Thoracic aorta (tissue), 2 donors: ENCODE data around the gene ZNF611. TPM values are rescaled to one million over a fixed set of nuclear protein-coding genes. Genes with fewer than 3 reads are reported as not detected.

Experiments used
- ATAC-seq: fragments of 150-250 bp; one replicate; pipeline ENCODE4 v1.8.0; 2017; ENCODE audit warnings: low read depth; ENCODE audit not compliant: insufficient number of reproducible peaks, low FRiP score
- DNase-seq: peaks from one replicate; pipeline ENCODE4 v3.0.0-alpha.2; 2020; ENCODE audit warnings: low spot score
- H3K27ac ChIP-seq, 2 donors: fragments of 200-600 bp; sonication (generic); 1 replicate in 1 of 2; 2 replicates in 1 of 2; pipeline ENCODE4 v1.5.1; 2016; ENCODE audit warnings: mild to moderate bottlenecking in 2 of 2, moderate library complexity in 2 of 2
- H3K27me3 ChIP-seq: fragments of 200-600 bp; sonication (generic); replicated peaks from 2 replicates; pipeline ENCODE4 v1.6.0; 2016; ENCODE audit warnings: mild to moderate bottlenecking; ENCODE audit not compliant: insufficient read depth
- H3K36me3 ChIP-seq: fragments of 200-600 bp; sonication (generic); one replicate; pipeline ENCODE4 v1.5.1; 2016
- H3K4me1 ChIP-seq, 2 donors: fragments of 200-600 bp; sonication (generic); 1 replicate in 1 of 2; 2 replicates in 1 of 2; pipeline versions ENCODE4 v1.5.1 to v1.6.0; 2016; ENCODE audit warnings: low read depth in 2 of 2, mild to moderate bottlenecking in 1 of 2; ENCODE audit not compliant: control insufficient read depth in 1 of 2
- H3K4me3 ChIP-seq: fragments of 200-600 bp; sonication (generic); 2 replicates; pipeline ENCODE4 v1.5.1; 2016; ENCODE audit warnings: mild to moderate bottlenecking
- H3K9me3 ChIP-seq: fragments of 200-600 bp; sonication (generic); 2 replicates; pipeline ENCODE4 v1.5.1; 2016
- CTCF ChIP-seq: fragments of 200-600 bp; sonication (generic); IDR thresholded peaks from one replicate; pipeline ENCODE4 v1.5.1; 2019; ENCODE audit warnings: antibody characterized with exemption
- total RNA-seq, 2 donors: library from RNA; depleted of rRNA; stranded (reverse); fragments of >200 nt; gene quantifications; one replicate each; pipeline versions ENCODE4 v1.1.0 to v1.2.3, GENCODE V29; 2016

The ZNF611 gene
- total RNA-seq, 2 donors from 2014 or later: 26.3 to 30.0 TPM

- TF ChIP-seq CTCF: no peak
- Histone ChIP-seq H3K9me3 (no peaks in the 10 kb centered on the region), H3K36me3 (peaks cover 35% of the 10 kb centered on the region), H3K4me3 (no peak overlapping the region), H3K4me1 (peaks cover 6 to 17% of the 10 kb centered on the region in 2 donors), H3K27me3 (no peaks in the 10 kb centered on the region), H3K27ac (no peak overlapping the region)
- DNase-seq (no peak), ATAC-seq (no peak)
Measured at GRCh38 chr19:52653161-52653560, 81.7 kb downstream of the ZNF611 start.

Other genes starting within 250 kb of the ZNF611 start
- gene ZNF808, start 207.4 kb downstream of the ZNF611 start, total RNA-seq: 10 to 100 TPM; 13.7 to 24.5 TPM
- 10 to 100 TPM; 16.0 to 22.7 TPM for gene ZNF701, start 164.8 kb downstream of the ZNF611 start, total RNA-seq
- gene ZNF83, start 96.7 kb downstream of the ZNF611 start, total RNA-seq: 100 to 1,000 TPM in 1 of 2 donors, 10 to 100 TPM in 1; 70.0 to 143 TPM
- gene ZNF600, start 51.7 kb upstream of the ZNF611 start, total RNA-seq: 10 to 100 TPM; 10.4 to 15.2 TPM
- gene ZNF28, start 86.6 kb upstream of the ZNF611 start, total RNA-seq: 10 to 100 TPM in 1 of 2 donors, 1 to 10 TPM in 1; 6.0 to 11.9 TPM
- 10 to 100 TPM in 1 of 2 donors, 1 to 10 TPM in 1; 7.3 to 18.2 TPM for gene ZNF468, start 122.6 kb upstream of the ZNF611 start, total RNA-seq
- 10 to 100 TPM; 18.3 to 26.1 TPM for gene ZNF320, start 162.6 kb upstream of the ZNF611 start, total RNA-seq
- 1 to 10 TPM; 1.4 to 2.6 TPM for gene ZNF888, start 188.4 kb upstream of the ZNF611 start, total RNA-seq
- 10 to 100 TPM in 1 of 2 donors, 1 to 10 TPM in 1; 6.5 to 13.7 TPM for gene ZNF816, start 227.8 kb upstream of the ZNF611 start, total RNA-seq